LNCaP clone FGC (cell line): ENCODE data around the gene RRAGA.

Experiments
- DNase-seq: peaks from one replicate; pipeline ENCODE4 v3.0.0-alpha.2; 2011; ENCODE audit warnings: low read depth
- H3K4me3 ChIP-seq: 2 replicates; pipeline ENCODE4 v1.5.1; 2011; ENCODE audit warnings: mild to moderate bottlenecking, low read depth, low read length, control low read depth
- CTCF ChIP-seq: IDR thresholded peaks from 2 replicates; pipeline ENCODE4 v1.5.1; 2012; ENCODE audit warnings: mild to moderate bottlenecking; ENCODE audit not compliant: control insufficient read depth, insufficient read depth; ENCODE audit errors: extremely low read depth

RRAGA gene

GRCh38 chr9:19036611-19037010, 12.6 kb upstream of the RRAGA start:
- H3K4me3 ChIP-seq = no peak overlapping the region
- DNase-seq = no peak
- no peak for TF ChIP-seq CTCF

DNA sequence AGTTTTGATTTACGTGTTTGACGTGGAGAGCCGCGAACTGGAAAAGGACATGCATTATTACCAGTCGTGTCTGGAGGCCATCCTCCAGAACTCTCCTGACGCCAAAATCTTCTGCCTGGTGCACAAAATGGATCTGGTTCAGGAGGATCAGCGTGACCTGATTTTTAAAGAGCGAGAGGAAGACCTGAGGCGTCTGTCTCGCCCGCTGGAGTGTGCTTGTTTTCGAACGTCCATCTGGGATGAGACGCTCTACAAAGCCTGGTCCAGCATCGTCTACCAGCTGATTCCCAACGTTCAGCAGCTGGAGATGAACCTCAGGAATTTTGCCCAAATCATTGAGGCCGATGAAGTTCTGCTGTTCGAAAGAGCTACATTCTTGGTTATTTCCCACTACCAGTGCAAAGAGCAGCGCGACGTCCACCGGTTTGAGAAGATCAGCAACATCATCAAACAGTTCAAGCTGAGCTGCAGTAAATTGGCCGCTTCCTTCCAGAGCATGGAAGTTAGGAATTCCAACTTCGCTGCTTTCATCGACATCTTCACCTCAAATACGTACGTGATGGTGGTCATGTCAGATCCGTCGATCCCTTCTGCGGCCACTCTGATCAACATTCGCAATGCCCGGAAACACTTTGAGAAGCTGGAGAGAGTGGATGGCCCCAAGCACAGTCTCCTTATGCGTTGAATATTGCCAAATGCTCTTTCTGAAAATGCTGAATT, 850 bp downstream of the RRAGA start:
- H3K4me3 ChIP-seq = peak overlapping the region; percentile 91
- no peak for TF ChIP-seq CTCF
- DNase-seq = no peak

DNA sequence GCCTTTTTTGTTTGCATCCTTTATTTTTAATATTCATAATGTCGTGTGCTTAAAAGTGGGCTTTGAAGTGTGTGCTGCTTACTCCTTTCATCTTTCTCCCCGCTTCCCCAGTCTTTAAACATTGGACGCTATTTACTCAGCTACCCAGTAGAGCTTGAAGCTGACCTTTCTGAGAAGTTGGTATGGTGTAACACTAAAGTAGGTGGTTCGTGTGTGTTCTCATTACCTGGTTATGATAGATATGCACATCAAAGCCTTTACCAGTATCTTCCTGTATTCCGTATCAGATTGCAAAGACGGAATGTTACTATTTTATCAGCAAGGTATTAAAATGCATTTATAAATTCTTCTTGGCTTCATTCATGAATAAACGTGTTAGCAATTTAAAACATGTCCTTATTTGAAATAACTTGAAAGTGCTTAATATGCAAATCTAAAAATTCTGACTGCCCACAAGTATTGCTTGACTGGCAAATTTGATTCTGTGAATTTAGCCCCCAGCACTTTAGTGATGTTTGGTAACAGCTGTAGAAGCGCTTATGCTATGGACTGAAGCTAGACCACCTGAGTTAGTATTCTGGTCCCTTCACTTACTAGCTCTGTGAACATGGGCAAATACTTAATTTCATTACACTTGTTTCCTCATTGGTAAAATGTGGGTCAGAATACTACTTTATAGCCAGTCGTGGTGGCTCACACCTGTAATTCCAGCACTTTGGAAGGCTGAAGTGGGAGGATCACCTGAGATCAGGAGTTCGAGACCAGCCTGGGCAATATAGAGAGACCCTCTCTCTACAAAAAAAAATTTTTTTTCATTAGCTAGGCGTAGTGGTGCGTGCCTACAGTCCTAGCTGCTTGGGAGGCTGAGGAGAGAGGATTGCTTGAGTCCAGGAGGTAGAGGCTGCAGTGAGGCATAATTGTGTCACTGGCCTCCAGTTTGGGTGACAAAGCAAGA, 1.7 kb downstream of the RRAGA start:
- DNase-seq = no peak
- TF ChIP-seq CTCF = no peak
- peak overlapping the region; percentile 91 for H3K4me3 ChIP-seq

DNA sequence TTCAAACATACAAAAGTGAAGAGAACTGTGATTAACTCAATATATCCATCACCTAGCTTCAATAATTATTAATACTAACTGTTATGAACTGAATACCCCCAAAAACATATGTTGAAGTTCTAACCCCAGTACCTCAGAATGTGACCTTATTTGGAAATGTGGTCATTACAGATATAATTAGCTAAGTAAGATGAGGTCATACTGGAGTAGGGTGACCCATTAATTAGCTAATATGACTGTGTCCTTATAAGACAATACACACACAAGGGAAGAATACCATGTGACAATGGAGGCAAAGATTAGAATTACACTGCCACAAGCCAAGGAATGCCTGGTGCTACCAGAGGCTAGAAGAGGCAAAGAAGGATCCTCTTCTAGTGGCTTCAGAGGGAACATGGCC, 7.8 kb downstream of the RRAGA start:
- H3K4me3 ChIP-seq = no peak overlapping the region
- TF ChIP-seq CTCF = no peak
- no peak for DNase-seq

- no peak overlapping the region for H3K4me3 ChIP-seq
- DNase-seq = no peak
- no peak for TF ChIP-seq CTCF
Observed at GRCh38 chr9:19074229-19074628, 25.0 kb downstream of the RRAGA start.

DNA sequence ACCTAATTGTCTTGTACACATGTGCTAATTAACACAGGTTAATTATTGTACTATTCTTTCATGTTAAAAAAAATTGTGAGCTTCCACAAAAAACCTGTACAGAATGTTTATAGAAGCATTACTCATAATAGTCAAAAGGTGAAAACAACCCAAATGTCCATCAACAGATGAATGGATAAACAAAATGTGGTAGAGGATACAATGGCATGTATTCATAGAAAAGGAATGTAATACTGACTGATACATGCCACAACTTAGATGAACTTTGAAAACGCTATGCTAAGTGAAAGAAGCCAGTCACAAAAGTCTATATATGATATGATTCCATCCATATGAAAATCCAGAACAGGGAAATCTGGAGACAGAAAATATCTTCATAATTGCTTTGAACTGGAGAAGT, 25.6 kb downstream of the RRAGA start:
- no peak for TF ChIP-seq CTCF
- H3K4me3 ChIP-seq = no peak overlapping the region
- no peak for DNase-seq

DNA sequence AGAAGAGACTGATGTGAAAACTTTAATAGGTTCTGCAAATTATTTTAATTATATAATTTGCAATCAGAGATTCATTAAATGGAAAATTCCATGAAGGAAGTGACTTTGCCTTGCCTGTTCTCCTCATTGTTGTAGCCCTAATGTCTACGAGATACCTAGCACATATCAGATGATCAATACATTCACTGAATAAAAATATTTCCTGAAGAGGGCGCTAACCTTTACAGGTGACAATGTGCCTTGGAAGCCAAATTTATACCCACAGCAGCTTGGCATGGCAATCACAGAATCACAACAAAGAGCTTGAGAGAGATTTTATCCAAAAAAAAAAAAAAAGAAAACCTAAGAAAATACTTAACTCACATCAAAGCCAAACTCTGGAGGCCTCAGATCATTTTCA, 36.1 kb downstream of the RRAGA start:
- peak; percentile 53 for TF ChIP-seq CTCF
- DNase-seq = no peak
- H3K4me3 ChIP-seq = no peak overlapping the region
